WTC11 (cell line): ENCODE measurements around the gene CYYR1. TPM values are rescaled to one million over a fixed set of nuclear protein-coding genes. Genes with fewer than 3 reads are reported as not detected.

Experiments
- ATAC-seq: fragments of 200-7000 bp; cut with Tn5 transposase; 2 replicates; pipeline ENCODE4 v1.10.0; 2021; ENCODE audit warnings: mild to moderate bottlenecking, moderate library complexity
- CTCF ChIA-PET: fragments of 300-600 bp; sonication (Branson Sonifier 250); formaldehyde crosslinking; loops from one replicate; lab custom pipeline; 2021; ENCODE audit warnings: antibody characterized with exemption; lab: Charles Lee
- POLR2A ChIA-PET: fragments of 350-600 bp; sonication (Branson Sonifier 250); formaldehyde crosslinking; loops from one replicate; lab custom pipeline; 2021; ENCODE audit warnings: antibody characterized with exemption; lab: Charles Lee
- DNase-seq: peaks from one replicate; pipeline ENCODE4 v3.0.0; 2021; ENCODE audit warnings: low spot score
- H3K27ac Mint-ChIP-seq: 2 replicates; pipeline ENCODE4 v1.8.0; 2021; ENCODE audit warnings: mixed read lengths
- H3K27me3 Mint-ChIP-seq: 2 replicates; pipeline ENCODE4 v1.8.0; 2021; ENCODE audit warnings: low read depth, mild to moderate bottlenecking, moderate library complexity, mixed read lengths
- H3K36me3 Mint-ChIP-seq: 2 replicates; pipeline ENCODE4 v1.8.0; 2021; ENCODE audit warnings: mixed read lengths
- H3K4me1 Mint-ChIP-seq: 2 replicates; pipeline ENCODE4 v1.8.0; 2022; ENCODE audit warnings: mixed read lengths
- H3K4me3 Mint-ChIP-seq: 2 replicates; pipeline ENCODE4 v1.8.0; 2021; ENCODE audit warnings: mild to moderate bottlenecking, moderate library complexity, mixed read lengths
- H3K9me3 Mint-ChIP-seq: 2 replicates; pipeline ENCODE4 v1.8.0; 2021; ENCODE audit warnings: mixed read lengths
- AFF4 ChIP-seq: sonication (generic); formaldehyde crosslinking; IDR thresholded peaks from 2 replicates; pipeline ENCODE4 v1.8.1; 2023; ENCODE audit warnings: mild to moderate bottlenecking, missing genetic modification reagents, borderline replicate concordance
- ATF2 ChIP-seq: sonication (generic); formaldehyde crosslinking; IDR thresholded peaks from 2 replicates; pipeline ENCODE4 v1.8.1; 2022; ENCODE audit warnings: low read depth, missing genetic modification reagents, borderline replicate concordance
- ATF3 ChIP-seq: sonication (generic); formaldehyde crosslinking; conservative IDR thresholded peaks from 2 replicates; pipeline ENCODE4 v1.8.1; 2022; ENCODE audit warnings: mild to moderate bottlenecking, missing genetic modification reagents
- CREB1 ChIP-seq: sonication (generic); formaldehyde crosslinking; IDR thresholded peaks from 2 replicates; pipeline ENCODE4 v1.8.0; 2023; ENCODE audit warnings: mild to moderate bottlenecking, missing genetic modification reagents
- FOXK1 ChIP-seq: sonication (generic); formaldehyde crosslinking; IDR thresholded peaks from 2 replicates; pipeline ENCODE4 v1.8.0; 2022; ENCODE audit warnings: mild to moderate bottlenecking, moderate library complexity, missing genetic modification reagents
- FOXP4 ChIP-seq: sonication (generic); formaldehyde crosslinking; IDR thresholded peaks from 2 replicates; pipeline ENCODE4 v1.8.0; 2022; ENCODE audit warnings: mild to moderate bottlenecking, missing genetic modification reagents
- GTF2I ChIP-seq: fragments of 250-450 bp; sonication (Bioruptor Pico); conservative IDR thresholded peaks from 2 replicates; pipeline ENCODE4 v1.4.0; 2021; ENCODE audit warnings: mild to moderate bottlenecking
- HMGA2 ChIP-seq: fragments of 250-450 bp; sonication (Bioruptor Pico); IDR thresholded peaks from 2 replicates; pipeline ENCODE4 v1.4.0; 2021; ENCODE audit warnings: mild to moderate bottlenecking, moderate library complexity
- IRF1 ChIP-seq: sonication (generic); formaldehyde crosslinking; IDR thresholded peaks from 2 replicates; pipeline ENCODE4 v1.8.0; 2023; ENCODE audit warnings: missing genetic modification reagents
- NFATC4 ChIP-seq: fragments of 250-450 bp; sonication (Bioruptor Pico); IDR thresholded peaks from 2 replicates; pipeline ENCODE4 v1.9.0; 2021; ENCODE audit warnings: mild to moderate bottlenecking
- NFYB ChIP-seq: sonication (generic); formaldehyde crosslinking; conservative IDR thresholded peaks from 2 replicates; pipeline ENCODE4 v1.8.0; 2022; ENCODE audit warnings: low read depth, missing genetic modification reagents
- OVOL2 ChIP-seq: fragments of 250-450 bp; sonication (Bioruptor Pico); IDR thresholded peaks from 2 replicates; pipeline ENCODE4 v1.9.0; 2021; ENCODE audit warnings: mild to moderate bottlenecking, borderline replicate concordance
- PRDM15 ChIP-seq: sonication (generic); formaldehyde crosslinking; IDR thresholded peaks from 2 replicates; pipeline ENCODE4 v1.8.0; 2022; ENCODE audit warnings: missing genetic modification reagents
- PRRX2 ChIP-seq: fragments of 250-450 bp; sonication (Bioruptor Pico); IDR thresholded peaks from 2 replicates; pipeline ENCODE4 v1.8.0; 2021; ENCODE audit warnings: mild to moderate bottlenecking
- RELA ChIP-seq: sonication (generic); formaldehyde crosslinking; IDR thresholded peaks from 2 replicates; pipeline ENCODE4 v1.8.1; 2022; ENCODE audit warnings: missing genetic modification reagents, mild to moderate bottlenecking, borderline replicate concordance
- SMAD3 ChIP-seq: sonication (generic); formaldehyde crosslinking; IDR thresholded peaks from 2 replicates; pipeline ENCODE4 v1.8.0; 2022; ENCODE audit warnings: missing genetic modification reagents, mild to moderate bottlenecking, borderline replicate concordance
- STAT6 ChIP-seq: sonication (generic); formaldehyde crosslinking; conservative IDR thresholded peaks from 2 replicates; pipeline ENCODE4 v1.8.1; 2023; ENCODE audit warnings: mild to moderate bottlenecking, low read depth, missing genetic modification reagents, moderate library complexity
- TP53 ChIP-seq: sonication (generic); formaldehyde crosslinking; IDR thresholded peaks from 2 replicates; pipeline ENCODE4 v1.8.1; 2023; ENCODE audit warnings: mild to moderate bottlenecking, missing genetic modification reagents
- ZNF138 ChIP-seq: sonication (generic); formaldehyde crosslinking; conservative IDR thresholded peaks from 2 replicates; pipeline ENCODE4 v1.8.1; 2022; ENCODE audit warnings: mild to moderate bottlenecking, moderate library complexity, missing genetic modification reagents
- ZNF219 ChIP-seq: sonication (generic); formaldehyde crosslinking; IDR thresholded peaks from 2 replicates; pipeline ENCODE4 v1.8.0; 2023; ENCODE audit warnings: missing genetic modification reagents, mild to moderate bottlenecking, borderline replicate concordance
- ZNF671 ChIP-seq: fragments of 250-450 bp; sonication (Bioruptor Pico); IDR thresholded peaks from 2 replicates; pipeline ENCODE4 v1.8.0; 2021; ENCODE audit warnings: mild to moderate bottlenecking
- total RNA-seq: library from RNA; stranded (reverse); gene quantifications from 3 replicates; pipeline ENCODE4 v1.2.3, GENCODE V29; 2021

Gene CYYR1
- total RNA-seq, 1 experiment from 2014 or later, result 29.3 TPM

GRCh38 chr21:26599261-26599660, 26.2 kb upstream of the CYYR1 start:
- no peaks in the 10 kb centered on the region for H3K36me3 Mint-ChIP-seq
- no peak overlapping the region for H3K4me3 Mint-ChIP-seq
- ChIA-PET POLR2A (no interaction called here), CTCF (no interaction called here)
- H3K9me3 Mint-ChIP-seq, result no peaks in the 10 kb centered on the region
- no peak overlapping the region for H3K27ac Mint-ChIP-seq
- DNase-seq, result no peak
- no peak for ATAC-seq
- no peaks in the 10 kb centered on the region for H3K4me1 Mint-ChIP-seq
- H3K27me3 Mint-ChIP-seq, result no peaks in the 10 kb centered on the region
- TF ChIP-seq ZNF138, result no peak
- TF ChIP-seq ATF3 (CRISPR knock-in tag), result no peak
- no peak for TF ChIP-seq ATF2 (CRISPR knock-in tag)

- ATAC-seq (no peak), DNase-seq (no peak)
- Mint-ChIP-seq H3K9me3 (no peaks in the 10 kb centered on the region), H3K36me3 (no peaks in the 10 kb centered on the region), H3K4me1 (no peaks in the 10 kb centered on the region), H3K27me3 (no peaks in the 10 kb centered on the region), H3K4me3 (no peak overlapping the region), H3K27ac (no peak overlapping the region)
- ChIA-PET CTCF (no interaction called here), POLR2A (no interaction called here)
- TF ChIP-seq SMAD3 (no peak), FOXP4 (no peak), ATF3 (CRISPR knock-in tag) (no peak), RELA (no peak), CREB1 (CRISPR knock-in tag) (no peak), ZNF219 (CRISPR knock-in tag) (no peak), STAT6 (CRISPR knock-in tag) (no peak), PRRX2 (no peak), AFF4 (no peak), GTF2I (CRISPR knock-in tag) (no peak), OVOL2 (CRISPR knock-in tag) (no peak), NFATC4 (no peak), TP53 (CRISPR knock-in tag) (no peak), IRF1 (CRISPR knock-in tag) (no peak), PRDM15 (CRISPR knock-in tag) (no peak), FOXK1 (CRISPR knock-in tag) (no peak), HMGA2 (no peak), NFYB (no peak), ZNF671 (CRISPR knock-in tag) (no peak)
Observed at GRCh38 chr21:26597981-26598380, 24.9 kb upstream of the CYYR1 start.
